OCI-M2 (cell line): Measurements from ENCODE around the gene TCIRG1.
A peak's percentile ranks its signal among the peaks of the same experiment; 100 is the strongest.

Source experiments
- DNase-seq: peaks from one replicate; lab custom pipeline; 2025; ENCODE audit not compliant: unreplicated experiment; lab: John Stamatoyannopoulos, UW

The TCIRG1 gene

DNA sequence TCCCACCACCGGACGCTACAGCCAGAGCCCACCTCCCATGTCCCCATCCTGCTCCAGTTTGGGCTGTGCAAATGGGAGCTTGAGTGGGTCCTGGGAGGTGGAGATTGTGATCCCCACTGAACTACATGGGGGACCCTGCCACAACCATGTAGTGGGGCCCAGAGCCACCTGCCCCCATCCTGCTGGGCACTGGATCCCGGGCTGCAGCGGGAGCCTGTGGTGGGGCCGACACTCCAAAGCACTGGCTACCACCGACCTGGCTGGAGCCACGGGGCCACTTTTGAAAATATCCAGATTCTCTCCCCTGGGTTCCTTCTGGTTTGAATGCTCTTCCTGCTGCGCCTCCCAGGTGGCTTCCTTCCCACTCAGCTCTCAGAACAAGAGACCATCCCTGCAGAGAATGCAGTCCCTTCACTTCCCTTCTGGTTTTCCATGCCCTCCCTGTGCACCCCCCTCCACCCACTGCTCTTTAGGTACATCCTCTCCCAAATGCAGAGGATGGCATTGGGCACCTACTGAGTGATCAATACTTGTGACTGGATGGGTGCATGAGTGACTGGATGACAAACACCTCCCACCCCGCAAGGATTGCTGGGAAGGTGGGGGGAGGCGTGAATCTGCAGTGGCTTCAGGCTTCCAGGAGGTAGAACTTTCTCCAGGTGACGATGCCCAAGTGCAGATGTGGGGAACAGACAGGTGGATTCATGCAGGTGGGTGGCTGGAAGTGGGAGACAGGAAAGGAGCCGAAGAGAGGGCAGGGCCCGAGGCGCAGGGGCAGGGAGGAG, 34.1 kb upstream of the TCIRG1 start:
- no peak for DNase-seq

DNA sequence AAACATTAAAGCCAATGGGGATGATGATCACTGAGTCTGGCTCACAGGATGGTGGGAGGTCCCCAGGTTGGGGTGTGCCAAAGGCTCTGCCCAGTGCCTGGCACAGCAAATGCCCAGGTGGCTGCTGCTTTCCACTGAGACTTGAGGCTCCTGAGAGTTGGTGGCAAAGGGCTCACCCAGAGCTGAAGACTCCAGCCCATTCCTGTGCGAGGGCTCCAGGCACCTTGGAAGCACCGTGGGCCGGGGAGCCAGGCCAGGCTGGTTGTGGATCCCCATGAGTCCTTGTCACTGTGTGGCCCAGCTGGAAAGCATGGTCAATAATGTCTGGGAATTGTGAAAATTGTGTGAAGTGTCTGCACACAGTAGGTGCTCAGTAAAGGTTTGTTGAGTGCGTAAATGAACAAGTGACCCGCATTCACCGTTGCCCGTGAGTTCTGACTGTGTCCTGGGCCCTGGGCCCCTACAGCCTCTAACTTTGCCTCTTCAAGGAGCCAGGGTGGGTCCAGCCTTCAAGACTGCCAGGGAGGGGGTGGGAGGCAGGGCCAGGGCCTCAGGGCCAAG, 32.1 kb upstream of the TCIRG1 start:
- DNase-seq = no peak

DNA sequence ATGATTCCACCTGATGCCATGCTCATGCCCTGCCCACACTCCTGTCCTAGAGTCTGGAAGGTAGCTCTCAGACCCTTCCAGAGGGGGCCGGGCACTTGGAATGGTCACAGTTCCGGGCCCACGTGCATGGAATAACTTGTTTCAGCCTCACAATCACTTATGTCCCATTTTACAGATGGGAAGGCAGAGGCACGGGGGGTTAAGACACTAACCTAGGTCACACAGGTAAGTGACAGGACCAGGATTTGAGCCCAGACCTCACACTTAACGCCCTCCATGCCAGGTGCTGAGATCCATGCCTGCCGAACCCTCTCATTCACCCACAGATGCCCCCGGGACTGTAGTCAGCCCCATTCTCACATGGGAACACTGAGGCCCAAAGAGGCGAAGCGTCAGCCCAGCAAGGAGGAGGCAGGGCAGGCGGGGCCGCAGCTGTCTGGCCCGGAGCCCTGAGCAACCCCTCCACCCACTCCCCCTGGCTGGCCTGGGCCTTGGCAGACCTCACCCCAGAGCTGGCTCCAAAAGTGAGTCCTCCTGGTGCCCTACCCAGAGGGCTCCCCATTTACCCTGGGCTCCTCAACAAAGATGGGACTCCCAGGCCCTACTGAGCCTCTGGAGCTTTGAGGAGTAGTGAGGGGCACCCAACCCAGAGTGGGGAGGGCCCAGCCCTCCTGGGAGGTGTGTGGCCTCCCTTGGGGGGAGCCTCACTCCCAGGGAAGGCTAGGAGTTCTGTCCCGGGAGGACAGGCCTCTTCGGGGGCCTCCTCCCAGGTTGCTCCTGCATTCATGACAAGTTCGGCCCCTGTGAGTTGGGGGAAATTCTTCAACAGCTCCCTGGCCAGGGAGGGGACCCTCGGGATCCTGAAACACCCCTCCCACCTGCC, 31.1 kb upstream of the TCIRG1 start:
- DNase-seq = no peak

DNA sequence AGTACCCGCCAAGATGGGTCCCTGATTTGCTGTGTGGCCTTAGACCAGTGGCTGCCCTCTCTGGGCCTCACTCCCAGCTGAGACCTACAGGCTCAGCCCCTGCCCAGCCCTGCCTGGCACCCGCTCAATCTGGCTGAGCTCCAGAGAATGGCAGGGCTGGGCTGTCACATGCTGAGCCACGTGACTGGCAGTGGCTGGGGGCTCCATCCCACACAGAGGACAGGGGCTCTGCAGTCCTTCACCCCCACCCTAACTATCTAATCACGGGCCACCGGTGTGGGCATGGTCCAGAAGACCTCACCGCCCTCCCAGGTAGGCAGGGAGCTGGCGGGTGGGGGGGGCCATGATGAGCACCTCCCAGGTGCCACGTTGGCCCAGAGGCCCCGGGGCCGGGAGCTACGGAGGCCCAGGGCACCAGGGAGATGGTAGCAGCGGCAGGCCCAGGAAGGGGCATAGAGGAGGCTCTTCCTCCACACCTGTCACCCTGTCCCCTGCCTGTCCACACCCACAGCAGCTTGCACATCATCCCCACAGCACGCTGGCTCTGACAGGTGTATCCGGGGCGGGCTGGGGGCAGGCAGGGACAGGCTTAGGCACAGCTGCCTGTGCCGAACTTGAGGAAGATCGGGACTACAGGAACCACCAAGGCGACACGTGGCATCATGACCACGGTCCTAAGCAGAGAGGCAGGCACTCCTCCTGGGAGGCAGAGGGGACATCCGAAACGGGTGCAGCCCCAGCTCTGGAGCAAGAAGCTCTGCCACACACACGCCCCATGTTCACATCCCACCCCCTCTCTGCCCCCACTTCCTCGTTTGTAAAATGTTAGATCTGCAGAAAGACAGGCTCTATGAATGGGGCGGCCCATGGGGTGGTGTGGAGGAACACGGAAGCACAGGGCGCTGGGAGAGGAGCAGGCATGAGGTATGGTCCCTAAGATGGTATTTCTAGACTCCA, 30.2 kb upstream of the TCIRG1 start:
- DNase-seq = no peak

DNA sequence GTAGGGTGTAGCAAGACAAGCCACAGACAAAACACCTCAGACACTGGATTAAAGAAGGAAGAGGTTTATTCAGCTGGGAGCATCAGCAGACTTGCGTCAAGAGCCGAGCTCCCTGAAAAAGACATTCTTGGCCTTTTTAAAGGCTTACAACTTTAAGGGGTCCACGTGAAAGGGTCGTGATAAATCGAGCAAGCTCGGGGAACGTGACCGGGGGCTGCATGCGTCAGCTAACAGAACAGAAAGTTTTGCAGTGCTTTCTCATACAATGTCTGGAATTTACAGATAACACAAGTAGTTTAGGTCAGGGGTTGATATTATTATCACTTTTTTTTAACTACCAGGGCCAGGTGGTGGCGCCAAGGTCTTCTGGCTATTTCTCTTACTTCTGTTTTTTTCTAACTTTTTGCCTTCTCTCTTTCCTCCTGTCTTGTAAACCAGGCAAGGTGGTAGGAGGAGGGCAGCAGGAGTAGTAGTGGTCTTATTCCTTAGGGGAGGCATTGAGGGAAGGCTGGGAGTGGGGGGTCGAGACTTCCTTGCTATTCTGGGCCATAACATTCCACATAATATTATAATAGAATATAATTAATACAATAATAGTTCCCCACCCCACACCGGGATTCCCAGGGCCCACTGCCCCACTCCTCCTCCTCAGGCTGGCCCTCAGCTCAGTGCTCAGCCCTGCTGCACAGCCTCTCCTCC, 29.3 kb upstream of the TCIRG1 start:
- DNase-seq = peak; percentile 62

DNA sequence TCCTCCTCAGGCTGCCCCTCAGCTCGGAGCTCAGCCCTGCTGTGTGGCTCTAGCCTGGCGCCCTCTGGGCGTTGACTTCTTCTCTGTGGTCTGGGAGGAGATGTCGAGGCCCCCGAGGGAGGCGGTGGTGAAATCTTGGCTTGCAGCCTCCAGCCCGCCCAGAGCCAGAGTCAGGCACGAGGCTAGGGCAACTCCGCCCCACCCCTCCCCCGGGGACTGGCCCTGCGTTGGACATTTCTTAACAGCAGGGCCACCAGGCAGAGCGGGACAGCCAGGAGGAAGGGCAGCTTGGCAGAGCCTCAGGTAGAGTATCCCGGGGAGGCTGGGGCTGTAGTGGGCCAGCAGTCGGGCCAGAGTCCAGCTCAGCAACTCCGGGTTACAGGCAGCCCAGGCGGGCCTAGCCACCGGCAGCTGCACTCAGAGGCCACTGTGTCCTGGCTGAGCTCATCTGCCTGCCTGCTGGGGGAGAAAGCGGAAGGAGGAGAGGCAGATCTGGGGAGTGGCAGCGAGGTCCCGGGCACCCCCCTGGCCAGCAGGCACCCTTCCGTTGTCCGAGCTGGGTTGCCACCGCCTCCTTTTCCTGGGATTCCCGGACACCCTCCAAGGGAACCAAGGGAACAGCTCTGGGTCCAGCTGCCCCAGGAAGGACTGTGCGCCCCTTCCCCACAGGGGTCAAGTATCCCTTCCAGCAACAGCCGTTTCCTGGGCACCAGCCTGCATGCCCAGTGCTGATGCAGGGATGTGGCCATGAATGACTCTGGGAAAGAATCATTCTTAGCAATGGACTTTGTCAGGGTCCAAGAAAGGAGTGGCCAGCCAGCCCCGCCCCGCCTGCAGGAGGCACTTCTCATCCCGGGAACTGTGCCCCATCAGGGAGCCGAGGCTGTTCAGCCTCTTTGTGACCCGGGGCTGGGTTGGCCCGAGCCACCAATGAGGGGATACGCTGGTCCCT, 28.5 kb upstream of the TCIRG1 start, which contains the start of gene ALDH3B1:
Gene ALDH3B1 (plus strand): TSS at position 238 of the 952 bp plus-strand sequence. CDS start 4,971 bp downstream, outside the sequence.
- peak; percentile 21 for DNase-seq

DNA sequence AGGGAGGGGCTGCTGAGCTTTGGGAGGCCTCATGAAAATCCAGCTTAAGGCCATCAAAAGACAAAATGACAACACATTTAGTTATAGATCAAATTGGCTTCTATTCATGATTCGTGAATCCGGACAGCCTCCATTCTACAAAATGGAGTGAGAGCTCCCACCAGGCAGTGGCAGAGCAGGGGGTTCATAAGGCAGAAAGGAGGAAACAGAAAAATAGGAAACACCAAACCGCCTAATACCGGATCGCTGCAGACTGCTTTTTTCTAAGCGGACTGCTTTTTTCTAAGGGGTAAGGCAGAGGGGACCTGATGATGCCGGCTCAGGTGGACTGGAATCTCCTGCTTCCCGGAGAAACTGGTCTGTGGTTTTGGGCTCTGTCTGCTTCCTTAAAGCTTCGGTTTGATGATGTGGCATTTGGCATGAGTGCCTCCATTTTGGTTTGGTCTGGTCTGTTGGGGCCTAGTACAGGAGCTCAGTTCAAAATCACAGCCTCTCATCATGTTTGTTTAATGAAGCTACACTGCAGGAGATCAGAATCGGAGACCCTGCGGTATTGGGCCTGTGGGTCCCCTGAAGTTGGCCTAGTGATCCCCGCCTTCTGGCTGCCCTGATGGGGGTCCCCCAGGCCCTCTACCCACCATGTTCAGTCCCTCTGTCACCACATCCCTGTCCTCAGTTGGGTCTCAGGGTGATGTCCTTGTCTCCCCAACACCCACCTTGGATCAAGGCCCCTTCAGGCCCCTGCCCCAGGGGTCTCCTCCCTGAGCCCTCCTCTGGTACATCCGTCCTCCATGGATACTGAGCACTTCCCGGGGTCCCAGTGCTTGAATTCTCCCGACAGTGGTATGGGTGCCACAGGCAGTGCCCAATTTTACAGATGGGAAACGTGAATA, 27.5 kb upstream of the TCIRG1 start:
- no peak for DNase-seq

DNA sequence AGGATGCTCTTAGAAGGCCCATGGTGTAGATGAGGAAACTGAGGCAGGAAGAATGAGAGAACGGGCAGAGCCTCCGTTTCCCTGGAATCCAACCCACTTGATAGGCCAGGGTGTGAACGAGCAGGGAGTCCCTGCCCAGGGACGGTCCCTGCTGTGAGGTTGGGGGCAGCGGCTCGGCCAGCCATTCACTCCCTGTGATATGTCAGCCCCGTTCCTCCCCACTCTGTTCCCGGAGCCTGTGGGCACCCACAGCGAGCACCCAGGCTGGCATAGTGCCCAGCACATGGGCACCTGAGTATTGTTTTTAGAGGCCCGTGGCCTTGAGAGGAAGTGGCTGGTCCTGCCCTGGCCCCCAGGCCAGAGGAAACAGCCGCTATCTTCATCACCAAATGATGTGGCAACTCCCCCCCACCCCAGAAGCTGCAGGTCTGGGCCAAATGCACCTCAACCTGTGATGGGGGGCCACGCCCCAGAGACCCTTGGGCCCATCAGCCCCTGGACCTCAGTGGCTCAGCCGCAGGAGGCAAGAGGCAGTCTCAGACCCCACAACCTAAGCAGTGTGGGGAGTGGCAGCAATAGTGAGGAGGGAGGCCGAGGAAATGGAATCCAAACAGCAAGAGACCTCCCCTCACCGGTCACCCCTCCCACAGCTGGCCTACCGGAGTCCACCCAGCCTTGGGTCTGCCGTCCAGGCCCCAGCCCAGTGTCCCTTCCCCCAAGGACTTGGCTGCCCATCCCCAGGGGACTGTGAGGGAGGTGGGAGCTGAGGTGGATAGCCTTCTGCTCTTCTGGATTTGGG, 26.6 kb upstream of the TCIRG1 start:
- no peak for DNase-seq

DNA sequence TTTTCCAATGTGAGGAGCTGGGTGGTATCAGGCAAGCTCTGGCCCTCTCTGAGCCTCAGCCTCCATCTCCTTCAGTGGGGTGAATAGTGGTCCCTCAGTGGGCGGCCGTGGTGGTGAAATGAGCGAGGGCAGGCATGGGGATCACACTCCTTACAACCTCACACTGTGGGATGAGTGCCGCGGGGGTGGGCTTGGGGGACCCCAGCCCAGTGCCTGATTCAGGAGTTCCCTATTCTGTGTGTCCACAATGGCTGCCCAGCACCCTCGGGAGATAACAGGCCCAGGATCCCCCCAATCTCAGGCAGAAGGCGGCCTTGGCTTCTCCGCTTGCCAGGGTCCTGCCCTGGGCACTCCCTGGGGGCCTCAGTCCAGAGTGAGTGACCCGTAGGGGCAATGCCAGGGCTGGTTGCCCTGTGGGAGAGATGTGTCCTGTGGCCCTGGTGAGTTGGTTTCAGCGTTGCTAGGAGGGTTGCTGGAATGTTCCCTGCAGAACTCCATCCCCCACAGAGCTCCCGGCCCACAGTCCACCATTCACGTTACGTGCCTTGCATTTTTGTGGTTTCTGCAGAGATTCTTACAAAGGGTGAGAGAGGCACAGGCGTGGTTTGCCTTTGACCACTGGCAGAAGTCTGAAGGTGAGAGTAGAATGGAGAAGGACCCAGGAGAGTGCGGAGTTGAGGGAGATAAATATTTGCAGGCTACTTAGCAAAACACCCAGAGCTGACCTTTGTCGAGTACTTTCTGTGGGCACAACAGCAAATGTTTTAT, 25.8 kb upstream of the TCIRG1 start:
- DNase-seq = no peak

DNA sequence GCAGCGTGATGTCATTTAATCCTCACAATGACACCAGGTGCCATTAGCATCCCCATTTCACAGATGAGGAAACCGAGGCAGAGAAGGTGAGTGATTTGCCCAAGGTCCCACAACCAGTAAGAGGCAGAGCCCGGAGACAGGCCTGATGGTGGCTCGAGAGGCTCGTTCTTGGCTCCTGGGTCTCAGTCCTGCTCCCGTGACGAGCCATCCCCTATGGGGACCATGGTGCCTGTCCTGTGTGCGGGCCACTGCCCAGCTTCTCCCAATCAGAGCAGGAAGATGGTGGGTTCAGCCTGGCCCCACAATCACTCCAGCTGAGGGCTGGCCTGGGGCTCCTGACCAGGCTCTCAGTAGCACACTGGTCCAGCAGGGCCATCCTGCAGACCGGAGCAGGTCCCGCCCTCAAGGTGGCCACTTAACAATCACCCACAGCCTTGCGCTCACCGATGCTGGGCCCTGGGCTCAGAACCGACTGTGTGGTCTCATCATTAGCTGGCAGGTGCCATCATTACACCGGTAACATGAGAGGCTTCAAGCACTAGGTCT, 25.1 kb upstream of the TCIRG1 start:
- DNase-seq = no peak

DNA sequence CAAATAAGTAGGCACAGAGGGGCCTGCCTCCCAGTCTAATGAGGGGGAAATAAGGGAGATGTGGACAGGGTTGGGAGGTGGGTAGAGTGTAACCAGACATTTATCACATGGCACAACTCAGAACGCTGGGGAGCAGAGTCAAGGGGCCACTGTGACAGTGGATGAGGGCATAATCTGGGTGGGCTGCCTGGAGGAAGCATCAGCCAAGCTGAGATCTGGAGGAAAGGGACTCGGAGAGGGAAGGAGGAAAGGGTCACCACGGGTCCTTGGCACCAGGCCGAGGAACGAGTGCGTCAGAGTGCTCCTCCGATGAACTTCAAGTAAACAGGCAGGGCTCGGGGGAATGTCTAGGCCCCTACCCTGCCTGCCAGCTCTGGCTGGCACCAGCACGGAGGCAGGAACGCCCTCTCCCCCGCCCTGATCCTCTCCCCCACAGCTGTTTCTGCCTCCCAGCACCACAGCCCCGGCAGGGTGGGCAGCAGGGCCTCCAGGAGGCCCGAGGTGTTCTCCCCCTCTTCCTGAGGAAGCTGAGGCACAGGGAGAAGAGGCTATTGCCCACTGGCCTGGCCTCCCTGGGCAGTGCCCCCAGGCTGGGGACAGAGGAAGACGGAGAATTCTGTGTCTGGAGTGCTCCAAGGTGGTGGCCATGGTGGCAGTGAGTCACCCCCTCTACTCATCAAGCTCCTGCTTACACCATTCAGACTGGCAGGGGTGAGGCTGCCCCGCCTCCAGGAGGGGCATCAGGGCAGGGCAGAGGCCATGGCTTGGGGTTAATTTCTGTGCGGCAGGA, 24.5 kb upstream of the TCIRG1 start:
- no peak for DNase-seq

DNA sequence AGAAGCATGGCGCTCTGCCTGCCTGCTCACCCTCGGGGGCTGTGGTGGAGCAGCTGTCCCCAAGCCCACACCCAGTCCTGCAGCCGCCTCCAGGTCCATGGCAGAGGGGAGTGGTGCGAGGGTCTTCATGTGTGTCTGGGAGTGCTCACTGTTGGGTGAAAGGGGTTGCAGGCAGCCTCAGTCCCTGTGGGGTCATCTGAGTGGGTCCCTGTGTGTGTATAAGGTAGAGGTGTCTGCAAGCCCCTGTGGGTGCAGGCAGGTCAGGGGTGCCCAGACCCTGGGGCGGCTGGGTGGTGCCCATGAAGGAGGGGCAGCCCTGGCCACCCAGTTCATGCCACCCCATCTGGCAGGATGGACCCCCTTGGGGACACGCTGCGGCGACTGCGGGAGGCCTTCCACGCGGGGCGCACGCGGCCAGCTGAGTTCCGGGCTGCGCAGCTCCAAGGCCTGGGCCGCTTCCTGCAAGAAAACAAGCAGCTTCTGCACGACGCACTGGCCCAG, 23.8 kb upstream of the TCIRG1 start:
- no peak for DNase-seq

DNA sequence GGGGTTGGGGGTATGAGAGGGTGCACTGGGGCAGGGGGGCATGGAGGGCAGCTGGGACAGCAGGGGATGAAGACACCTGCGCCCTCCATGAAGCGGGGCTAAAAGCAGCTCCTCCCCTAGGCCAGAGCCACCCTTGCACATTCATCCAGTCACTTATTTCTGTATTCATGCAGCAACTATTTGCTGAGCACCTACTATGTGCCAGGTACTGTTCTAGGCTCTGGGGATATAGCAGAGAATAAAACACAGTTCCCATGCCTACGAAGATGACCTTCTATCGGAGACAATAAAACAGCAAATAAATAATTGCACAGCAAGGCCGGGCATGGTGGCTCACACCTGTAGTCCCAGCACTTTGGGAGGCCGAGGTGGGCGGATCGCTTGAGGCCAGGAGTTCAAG, 23.4 kb upstream of the TCIRG1 start:
- DNase-seq = no peak

DNA sequence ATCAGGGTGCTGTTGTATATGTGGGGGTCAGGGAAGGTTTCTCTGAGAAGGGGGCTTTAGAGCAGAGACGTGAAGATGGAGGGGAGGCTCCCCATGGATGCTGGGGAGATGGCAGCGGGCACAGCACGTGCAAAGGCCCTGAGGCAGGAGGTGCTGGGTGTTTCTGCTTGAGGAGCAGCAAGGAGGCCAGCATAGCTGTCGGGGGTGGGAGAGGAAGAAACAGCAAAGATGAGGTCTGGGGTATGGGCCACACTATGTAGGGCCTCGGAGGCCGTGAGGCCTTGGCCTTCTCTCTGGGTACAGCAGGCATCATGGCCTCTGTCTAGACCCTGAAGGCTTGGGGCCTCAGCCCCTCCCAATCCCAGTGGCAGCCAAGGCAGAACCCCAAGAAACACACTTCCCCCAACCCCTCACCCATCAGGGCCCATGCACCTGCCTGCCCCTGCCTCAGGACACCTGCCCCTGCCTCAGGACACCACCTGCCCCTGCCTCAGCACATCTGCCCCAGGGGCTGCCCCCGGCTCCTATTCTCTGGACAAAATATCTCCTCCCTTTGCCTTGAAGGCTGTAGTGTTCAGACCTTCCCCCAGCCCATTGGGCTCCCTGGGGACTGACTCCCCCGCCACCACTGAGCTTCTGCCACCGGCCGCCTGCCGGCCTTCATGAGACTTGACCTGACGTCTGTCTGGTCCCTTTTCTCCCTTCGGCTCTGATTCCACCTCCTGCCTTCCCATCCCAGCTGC, 22.5 kb upstream of the TCIRG1 start:
- no peak for DNase-seq
